HUES64 (cell line): Measurements from ENCODE around the gene U2SURP.

Experiments
- H3K27ac ChIP-seq: 2 replicates; pipeline ENCODE4 v1.7.0; 2013; ENCODE audit warnings: low read depth, low read length, inconsistent platforms
- H3K27me3 ChIP-seq: 2 replicates; pipeline ENCODE4 v1.6.1; 2013; ENCODE audit warnings: mild to moderate bottlenecking, low read length; ENCODE audit not compliant: insufficient read depth
- H3K36me3 ChIP-seq: 2 replicates; pipeline ENCODE4 v1.6.1; 2013; ENCODE audit warnings: mild to moderate bottlenecking, low read length; ENCODE audit not compliant: insufficient read depth
- H3K4me1 ChIP-seq: 2 replicates; pipeline ENCODE4 v1.6.1; 2013; ENCODE audit warnings: mild to moderate bottlenecking, low read length, moderate library complexity; ENCODE audit not compliant: insufficient read depth
- H3K4me3 ChIP-seq: 2 replicates; pipeline ENCODE4 v1.5.1; 2013; ENCODE audit warnings: mild to moderate bottlenecking, low read length, moderate library complexity
- H3K9ac ChIP-seq: 2 replicates; pipeline ENCODE4 v1.6.1; 2013; ENCODE audit warnings: mild to moderate bottlenecking, low read depth, low read length
- H3K9me3 ChIP-seq: 2 replicates; pipeline ENCODE4 v1.6.1; 2013; ENCODE audit warnings: low read depth, low read length; ENCODE audit not compliant: insufficient read depth
- WGBS: fragments of 150-250, 120-280 bp; methylation state at CpG from one replicate; pipeline ENCODE4 v1.1.7; 2013; ENCODE audit warnings: missing lambda C conversion rate; 5-methylcytosine and 5-hydroxymethylcytosine counted together

The U2SURP gene

GRCh38 chr3:142997330-142997729, 4.0 kb upstream of the U2SURP start:
- Histone ChIP-seq H3K4me3 (no peak overlapping the region), H3K27me3 (no peaks in the 10 kb centered on the region), H3K36me3 (no peaks in the 10 kb centered on the region), H3K9me3 (no peaks in the 10 kb centered on the region), H3K27ac (no peak overlapping the region), H3K4me1 (peaks cover 8% of the 10 kb centered on the region; the same call in 1 of the 2 replicates), H3K9ac (no peak overlapping the region)
- 9% methylated on average over 1 of the region's 2 CpGs for WGBS

- Histone ChIP-seq H3K27me3 (no peaks in the 10 kb centered on the region), H3K36me3 (no peaks in the 10 kb centered on the region), H3K27ac (no peak overlapping the region), H3K9ac (no peak overlapping the region), H3K9me3 (no peaks in the 10 kb centered on the region), H3K4me3 (no peak overlapping the region), H3K4me1 (peaks cover 13% of the 10 kb centered on the region; the same call in 1 of the 2 replicates)
- 94% methylated on average over 1 of the region's 3 CpGs for WGBS
These were observed 2.9 kb upstream of the U2SURP start for GRCh38 chr3:142998439-142998838.

GRCh38 chr3:142999881-143000280, 1.5 kb upstream of the U2SURP start:
- peaks cover 14% of the 10 kb centered on the region; the same call in 1 of the 2 replicates for H3K4me1 ChIP-seq
- H3K9me3 ChIP-seq: no peaks in the 10 kb centered on the region
- 63% methylated on average over 3 of the region's 4 CpGs for WGBS
- no peak overlapping the region for H3K27ac ChIP-seq
- no peaks in the 10 kb centered on the region for H3K27me3 ChIP-seq
- peak overlapping the region; percentile 97; the same call in 1 of the 2 replicates for H3K9ac ChIP-seq
- H3K4me3 ChIP-seq: peak overlapping the region; percentile 96
- H3K36me3 ChIP-seq: no peaks in the 10 kb centered on the region

- Histone ChIP-seq H3K27ac (peak overlapping the region; percentile 97), H3K27me3 (no peaks in the 10 kb centered on the region), H3K4me1 (peaks cover 14% of the 10 kb centered on the region; the same call in 1 of the 2 replicates), H3K9me3 (no peaks in the 10 kb centered on the region), H3K36me3 (no peaks in the 10 kb centered on the region), H3K4me3 (peak overlapping the region; percentile 96), H3K9ac (peak overlapping the region; percentile 97)
- 13% methylated on average over 10 of the region's 10 CpGs for WGBS
These were observed 842 bp upstream of the U2SURP start for GRCh38 chr3:143000528-143000927.

GRCh38 chr3:143001034-143001368, 369 bp upstream of the U2SURP start:
- peak overlapping the region; percentile 96 for H3K4me3 ChIP-seq
- peak overlapping the region; percentile 97 for H3K9ac ChIP-seq
- H3K4me1 ChIP-seq: peaks cover 14% of the 10 kb centered on the region; the same call in 1 of the 2 replicates
- no peaks in the 10 kb centered on the region for H3K36me3 ChIP-seq
- WGBS: under 1% methylated on average over 15 of the region's 15 CpGs
- H3K9me3 ChIP-seq: no peaks in the 10 kb centered on the region
- H3K27me3 ChIP-seq: no peaks in the 10 kb centered on the region
- peak overlapping the region; percentile 97 for H3K27ac ChIP-seq

GRCh38 chr3:143002083-143002712, 828 bp downstream of the U2SURP start:
- Histone ChIP-seq H3K27me3 (no peaks in the 10 kb centered on the region), H3K4me1 (peaks cover 14% of the 10 kb centered on the region; the same call in 1 of the 2 replicates), H3K27ac (peak overlapping the region; percentile 97), H3K4me3 (peak overlapping the region; percentile 96), H3K9me3 (no peaks in the 10 kb centered on the region), H3K36me3 (no peaks in the 10 kb centered on the region), H3K9ac (peak overlapping the region; percentile 97)
- under 1% methylated on average over 19 of the region's 19 CpGs for WGBS

- Histone ChIP-seq H3K4me1 (peaks cover 14% of the 10 kb centered on the region; the same call in 1 of the 2 replicates), H3K9me3 (no peaks in the 10 kb centered on the region), H3K27me3 (no peaks in the 10 kb centered on the region), H3K4me3 (peak overlapping the region; percentile 96), H3K36me3 (no peaks in the 10 kb centered on the region), H3K27ac (peak overlapping the region; percentile 97; the same call in 1 of the 2 replicates), H3K9ac (peak overlapping the region; percentile 97)
- 8% methylated on average over 7 of the region's 9 CpGs for WGBS
These were observed 1.4 kb downstream of the U2SURP start for GRCh38 chr3:143002727-143003126.

- Histone ChIP-seq H3K9ac (no peak overlapping the region), H3K4me1 (peaks cover 9% of the 10 kb centered on the region; the same call in 1 of the 2 replicates), H3K27ac (no peak overlapping the region), H3K27me3 (no peaks in the 10 kb centered on the region), H3K9me3 (no peaks in the 10 kb centered on the region), H3K36me3 (no peaks in the 10 kb centered on the region), H3K4me3 (no peak overlapping the region)
- WGBS: 83% methylated on average over 2 of the region's 2 CpGs
These were observed 3.5 kb downstream of the U2SURP start for GRCh38 chr3:143004823-143005222.

GRCh38 chr3:143010024-143010423, 8.7 kb downstream of the U2SURP start:
- WGBS: 94% methylated on average over 2 of the region's 3 CpGs
- peaks cover 47% of the 10 kb centered on the region for H3K36me3 ChIP-seq
- no peaks in the 10 kb centered on the region for H3K27me3 ChIP-seq
- H3K4me3 ChIP-seq: no peak overlapping the region
- H3K9ac ChIP-seq: no peak overlapping the region
- no peaks in the 10 kb centered on the region for H3K4me1 ChIP-seq
- H3K27ac ChIP-seq: no peak overlapping the region
- no peaks in the 10 kb centered on the region for H3K9me3 ChIP-seq

GRCh38 chr3:143011705-143012104, 10.3 kb downstream of the U2SURP start:
- H3K27me3 ChIP-seq: no peaks in the 10 kb centered on the region
- H3K36me3 ChIP-seq: peaks cover 64% of the 10 kb centered on the region
- H3K9ac ChIP-seq: no peak overlapping the region
- WGBS: 100% methylated on average over 2 of the region's 3 CpGs
- H3K27ac ChIP-seq: no peak overlapping the region
- no peaks in the 10 kb centered on the region for H3K9me3 ChIP-seq
- no peak overlapping the region for H3K4me3 ChIP-seq
- no peaks in the 10 kb centered on the region for H3K4me1 ChIP-seq

GRCh38 chr3:143014921-143015320, 13.6 kb downstream of the U2SURP start:
- Histone ChIP-seq H3K4me1 (no peaks in the 10 kb centered on the region), H3K4me3 (no peak overlapping the region), H3K9me3 (peaks cover 5% of the 10 kb centered on the region; the same call in 1 of the 2 replicates), H3K9ac (no peak overlapping the region), H3K27ac (no peak overlapping the region), H3K36me3 (peaks cover 96% of the 10 kb centered on the region), H3K27me3 (no peaks in the 10 kb centered on the region)
